GM12872 (cell line): Measurements from ENCODE around the gene KMT2E.

ENCODE experiments used
- CTCF ChIP-seq: IDR thresholded peaks from 3 replicates; pipeline ENCODE4 v1.5.1; 2011; ENCODE audit warnings: low read depth, mild to moderate bottlenecking, low read length, moderate library complexity; ENCODE audit not compliant: insufficient read depth

KMT2E gene

GRCh38 chr7:105065104-105065503 lies 51.1 kb downstream of the KMT2E start:
- no peak for TF ChIP-seq CTCF

GRCh38 chr7:105067691-105068090 lies 53.7 kb downstream of the KMT2E start:
- no peak for TF ChIP-seq CTCF

- TF ChIP-seq CTCF = no peak
Observed at GRCh38 chr7:105068886-105069285, 54.9 kb downstream of the KMT2E start.

GRCh38 chr7:105073143-105073542 lies 59.1 kb downstream of the KMT2E start:
- no peak for TF ChIP-seq CTCF

- TF ChIP-seq CTCF = no peak
Observed at GRCh38 chr7:105079348-105079747, 65.3 kb downstream of the KMT2E start.

DNA sequence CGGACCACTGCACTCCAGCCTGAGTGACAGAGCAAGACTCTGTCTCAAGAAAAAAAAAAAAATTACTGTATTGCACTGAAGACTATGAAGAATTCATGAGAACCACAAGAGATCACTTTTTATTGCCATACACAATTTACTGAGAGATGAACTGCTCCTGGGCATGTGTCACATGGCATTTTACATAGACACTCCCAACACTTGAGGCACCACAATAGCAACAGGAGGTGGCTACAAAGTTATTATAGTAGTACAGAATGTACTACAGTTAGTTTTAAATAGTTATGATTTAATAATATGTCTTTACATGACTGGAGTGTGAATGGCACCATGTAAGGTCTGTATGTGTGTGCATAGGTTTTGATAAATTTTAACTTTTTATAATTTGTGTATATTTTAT lies 70.6 kb downstream of the KMT2E start:
- no peak for TF ChIP-seq CTCF

DNA sequence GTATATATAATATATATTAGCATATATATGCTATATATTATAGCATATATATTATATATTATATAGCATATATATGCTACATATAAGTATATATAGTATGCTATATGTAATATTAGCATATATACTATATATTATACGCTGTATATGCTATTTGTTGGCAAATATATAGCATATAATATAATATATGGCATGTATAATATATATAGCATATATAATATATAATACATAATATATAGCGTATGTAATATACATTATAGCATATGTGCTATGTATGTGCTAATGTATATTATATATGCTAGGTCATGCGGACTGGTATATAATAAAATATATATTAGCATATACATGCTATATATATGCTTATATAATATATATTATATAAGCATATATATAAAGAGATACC lies 72.8 kb downstream of the KMT2E start:
- TF ChIP-seq CTCF = no peak

- no peak for TF ChIP-seq CTCF
Observed at GRCh38 chr7:105087981-105088380, 74.0 kb downstream of the KMT2E start.
